Transverse colon (tissue), 4 donors: Measurements from ENCODE around the gene TDRD3.

Source experiments
- CTCF ChIP-seq, 5 experiments: fragments of 200-600 bp in 3 of 5; fragments of 450-650 bp in 2 of 5; sonication (generic) in 3 of 5; IDR thresholded peaks; 1 replicate in 2 of 5; 2 replicates in 3 of 5; pipeline ENCODE4 v1.5.1; 2016 to 2017; ENCODE audit warnings: antibody characterized with exemption in 5 of 5, inconsistent platforms in 3 of 5, mild to moderate bottlenecking in 2 of 5, moderate library complexity in 1 of 5
- POLR2A ChIP-seq: fragments of 450-650 bp; IDR thresholded peaks from one replicate; pipeline ENCODE4 v1.6.1; 2016; ENCODE audit warnings: antibody characterized with exemption, mild to moderate bottlenecking, moderate library complexity
- POLR2AphosphoS5 ChIP-seq, 3 donors: sonication (generic); formaldehyde crosslinking; IDR thresholded peaks; one replicate each; pipeline ENCODE4 v1.6.1; 2016; ENCODE audit warnings: antibody characterized with exemption in 3 of 3

- TF ChIP-seq CTCF (IDR thresholded peaks at IDR 0.05) (no peak), POLR2A (no peak), POLR2AphosphoS5 (IDR thresholded peaks at IDR 0.05) (no peak)
Observed at GRCh38 chr13:60608954-60609353, 211.9 kb downstream of the TDRD3 start.
